Mesenchymal stem cell (in vitro differentiated cells and primary cell): ENCODE results near the gene NR2F2.

Source experiments
- DNase-seq: peaks from one replicate; pipeline ENCODE4 v3.0.0-alpha.2; 2013
- H2AFZ ChIP-seq: one replicate; pipeline ENCODE4 v1.6.1; 2013; ENCODE audit warnings: low read depth, mild to moderate bottlenecking, control low read depth, inconsistent platforms, low read length, moderate library complexity
- H2AK5ac ChIP-seq: 2 replicates; pipeline ENCODE4 v1.6.1; 2013; ENCODE audit warnings: low read length, moderate library complexity, mild to moderate bottlenecking, inconsistent platforms; ENCODE audit not compliant: severe bottlenecking
- H2BK120ac ChIP-seq: one replicate; pipeline ENCODE4 v1.6.1; 2013; ENCODE audit warnings: low read depth, mild to moderate bottlenecking, inconsistent platforms, low read length, moderate library complexity
- H2BK12ac ChIP-seq, 2 experiments: one replicate each; pipeline ENCODE4 v1.6.1; 2013; ENCODE audit warnings: inconsistent platforms in 2 of 2, low read length in 2 of 2, mild to moderate bottlenecking in 2 of 2, moderate library complexity in 2 of 2, control low read depth in 1 of 2
- H2BK15ac ChIP-seq: one replicate; pipeline ENCODE4 v1.6.1; 2013; ENCODE audit warnings: mild to moderate bottlenecking, low read depth, inconsistent platforms; ENCODE audit not compliant: poor library complexity, severe bottlenecking
- H2BK5ac ChIP-seq: 2 replicates; pipeline ENCODE4 v1.6.1; 2013; ENCODE audit warnings: low read depth, mild to moderate bottlenecking, low read length, control low read depth, inconsistent platforms; ENCODE audit not compliant: poor library complexity, severe bottlenecking
- H3K14ac ChIP-seq, 2 experiments: one replicate each; pipeline ENCODE4 v1.6.1; 2013; ENCODE audit warnings: inconsistent platforms in 2 of 2, low read length in 2 of 2, control low read depth in 1 of 2, mild to moderate bottlenecking in 1 of 2, moderate library complexity in 1 of 2
- H3K18ac ChIP-seq, 2 experiments: one replicate each; pipeline ENCODE4 v1.6.1; 2013; ENCODE audit warnings: inconsistent platforms in 2 of 2, low read length in 2 of 2, control low read depth in 1 of 2, low read depth in 1 of 2, mild to moderate bottlenecking in 1 of 2
- H3K23ac ChIP-seq, 2 experiments: one replicate each; pipeline ENCODE4 v1.6.1; 2013; ENCODE audit warnings: inconsistent platforms in 2 of 2, low read length in 2 of 2, mild to moderate bottlenecking in 2 of 2, moderate library complexity in 2 of 2, control low read depth in 1 of 2
- H3K27ac ChIP-seq: 2 replicates; pipeline ENCODE4 v1.5.1; 2013; ENCODE audit warnings: mild to moderate bottlenecking, moderate library complexity, low read length, control low read depth, inconsistent platforms; ENCODE audit not compliant: poor library complexity, severe bottlenecking
- H3K27me3 ChIP-seq, 2 experiments: 2 replicates each; pipeline versions ENCODE4 v1.6.1 to v1.7.0; 2013; ENCODE audit warnings: low read length in 2 of 2, mild to moderate bottlenecking in 2 of 2, moderate library complexity in 2 of 2, control low read depth in 1 of 2, inconsistent platforms in 1 of 2; ENCODE audit not compliant: control insufficient read depth in 1 of 2, insufficient read depth in 1 of 2
- H3K36me3 ChIP-seq, 2 experiments: 2 replicates each; pipeline versions ENCODE4 v1.6.1 to v1.7.0; 2013; ENCODE audit warnings: low read length in 2 of 2, control low read depth in 1 of 2, inconsistent platforms in 1 of 2, low read depth in 1 of 2, mild to moderate bottlenecking in 1 of 2; ENCODE audit not compliant: insufficient read depth in 2 of 2, control insufficient read depth in 1 of 2
- H3K4ac ChIP-seq, 2 experiments: one replicate each; pipeline ENCODE4 v1.6.1; 2013; ENCODE audit warnings: inconsistent platforms in 2 of 2, low read length in 2 of 2, mild to moderate bottlenecking in 2 of 2, moderate library complexity in 2 of 2, control low read depth in 1 of 2, low read depth in 1 of 2
- H3K4me1 ChIP-seq: 2 replicates; pipeline ENCODE4 v1.6.1; 2013; ENCODE audit warnings: low read depth, low read length, control low read depth; ENCODE audit not compliant: control insufficient read depth, insufficient read depth
- H3K4me2 ChIP-seq: 2 replicates; pipeline ENCODE4 v1.6.1; 2013; ENCODE audit warnings: low read length, mild to moderate bottlenecking, inconsistent platforms; ENCODE audit not compliant: poor library complexity, severe bottlenecking
- H3K4me3 ChIP-seq, 2 experiments: 2 replicates each; pipeline versions ENCODE4 v1.5.1 to v1.7.0; 2013; ENCODE audit warnings: low read length in 2 of 2, mild to moderate bottlenecking in 2 of 2, control low read depth in 1 of 2, low read depth in 1 of 2; ENCODE audit not compliant: insufficient read depth in 1 of 2
- H3K79me1 ChIP-seq: replicated peaks from 2 replicates; pipeline ENCODE4 v1.6.1; 2013; ENCODE audit warnings: mild to moderate bottlenecking, control low read depth, low read length, inconsistent platforms; ENCODE audit not compliant: poor library complexity, severe bottlenecking
- H3K9ac ChIP-seq: 2 replicates; pipeline ENCODE4 v1.7.0; 2013; ENCODE audit warnings: mild to moderate bottlenecking, low read length, moderate library complexity
- H3K9me3 ChIP-seq: 2 replicates; pipeline ENCODE4 v1.7.0; 2013; ENCODE audit warnings: mild to moderate bottlenecking, low read length; ENCODE audit not compliant: control insufficient read depth
- H4K8ac ChIP-seq: one replicate; pipeline ENCODE4 v1.6.1; 2013; ENCODE audit warnings: inconsistent platforms, mild to moderate bottlenecking, low read length, moderate library complexity
- H4K91ac ChIP-seq: one replicate; pipeline ENCODE4 v1.6.1; 2013; ENCODE audit warnings: mild to moderate bottlenecking, low read length, inconsistent platforms
- WGBS: methylation state at CpG from one replicate; pipeline ENCODE4 v1.1.7; 2013; ENCODE audit warnings: mixed read lengths; 5-methylcytosine and 5-hydroxymethylcytosine counted together

The NR2F2 gene

DNA sequence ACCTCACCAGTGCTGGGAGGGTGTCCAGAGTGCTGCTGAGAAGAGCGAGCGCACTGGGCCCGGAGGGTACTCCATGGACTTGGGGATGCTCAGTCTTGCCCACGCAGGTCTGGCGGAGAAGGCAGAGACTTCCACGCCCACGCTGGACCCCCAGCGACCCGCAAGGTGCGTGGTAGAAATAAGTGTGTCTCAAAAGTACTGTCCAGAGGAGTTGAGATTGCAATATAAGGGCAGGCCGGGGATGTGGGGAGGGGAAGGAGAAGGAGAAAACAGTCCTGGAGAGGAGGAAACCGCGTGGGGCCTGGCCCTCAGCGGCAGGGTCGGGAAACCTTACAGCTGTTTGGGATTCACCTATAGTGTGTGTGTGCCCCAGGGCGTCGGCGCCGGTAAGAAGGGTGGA, 38.9 kb downstream of the NR2F2 start:
- Histone ChIP-seq H3K9me3 (no peaks in the 10 kb centered on the region), H3K4me3 (no peak overlapping the region), H2BK12ac (no peak overlapping the region), H2BK120ac (no peak overlapping the region), H3K18ac (no peak overlapping the region), H2BK5ac (no peak overlapping the region), H3K23ac (no peak overlapping the region), H3K4ac (no peak overlapping the region), H3K27me3 (peaks cover 32 to 66% of the 10 kb centered on the region in 2 experiments), H3K27ac (no peak overlapping the region), H3K4me1 (peaks cover 21% of the 10 kb centered on the region), H3K14ac (no peak overlapping the region), H3K36me3 (no peaks in the 10 kb centered on the region), H3K79me1 (peaks cover 33% of the 10 kb centered on the region), H2BK15ac (no peak overlapping the region), H3K9ac (no peak overlapping the region), H4K91ac (no peak overlapping the region), H3K4me2 (no peak overlapping the region), H4K8ac (no peak overlapping the region), H2AK5ac (no peak overlapping the region), H2AFZ (no peak overlapping the region)
- DNase-seq, result no peak
- 45% methylated on average over 11 of the region's 19 CpGs for WGBS

- no peak overlapping the region for H2BK12ac ChIP-seq
- no peak overlapping the region for H2AFZ ChIP-seq
- H2BK15ac ChIP-seq, result no peak overlapping the region
- H3K4me3 ChIP-seq, result no peak overlapping the region
- H3K23ac ChIP-seq, result peak overlapping the region in 1 of 2 experiments; percentile 26
- no peak overlapping the region for H3K4me2 ChIP-seq
- H3K79me1 ChIP-seq, result peaks cover 32% of the 10 kb centered on the region
- H4K91ac ChIP-seq, result peak overlapping the region; percentile 66
- no peak overlapping the region for H3K18ac ChIP-seq
- H3K14ac ChIP-seq, result no peak overlapping the region
- no peak overlapping the region for H2BK5ac ChIP-seq
- H3K4me1 ChIP-seq, result peaks cover 21% of the 10 kb centered on the region
- H2AK5ac ChIP-seq, result no peak overlapping the region
- no peak overlapping the region for H3K4ac ChIP-seq
- no peak overlapping the region for H2BK120ac ChIP-seq
- H3K27ac ChIP-seq, result no peak overlapping the region
- no peak overlapping the region for H4K8ac ChIP-seq
- no peak for DNase-seq
- no peaks in the 10 kb centered on the region for H3K36me3 ChIP-seq
- H3K9ac ChIP-seq, result no peak overlapping the region
- H3K27me3 ChIP-seq, result peaks cover 32 to 59% of the 10 kb centered on the region in 2 experiments
- no peaks in the 10 kb centered on the region for H3K9me3 ChIP-seq
- WGBS, result 23% methylated on average over 20 of the region's 22 CpGs
These were observed 39.5 kb downstream of the NR2F2 start for GRCh38 chr15:96369825-96370621.

DNA sequence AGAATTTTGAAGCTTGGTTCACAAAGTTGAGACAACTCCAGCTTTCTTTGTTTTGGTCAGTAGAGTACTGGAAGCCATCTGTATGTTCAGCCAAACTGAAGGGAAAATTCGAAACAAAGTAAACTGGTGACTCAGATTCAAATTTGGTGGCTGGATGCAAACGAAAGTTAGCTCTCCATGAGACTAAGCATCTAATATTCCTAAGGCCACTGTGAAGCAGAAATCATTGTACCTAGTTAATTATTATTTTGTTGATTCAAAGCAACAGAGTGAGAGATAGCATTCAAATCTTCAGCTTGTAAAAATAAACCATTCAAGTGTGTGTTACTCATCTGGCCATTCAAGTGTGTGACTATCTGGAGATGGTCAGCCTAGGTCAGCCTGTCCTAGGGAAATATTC, 42.1 kb downstream of the NR2F2 start:
- H3K14ac ChIP-seq, result no peak overlapping the region
- H2AFZ ChIP-seq, result no peak overlapping the region
- H4K91ac ChIP-seq, result no peak overlapping the region
- no peak overlapping the region for H3K4ac ChIP-seq
- no peak overlapping the region for H2BK12ac ChIP-seq
- no peak overlapping the region for H3K27ac ChIP-seq
- DNase-seq, result no peak
- H2AK5ac ChIP-seq, result no peak overlapping the region
- H3K27me3 ChIP-seq, result peaks cover 12 to 34% of the 10 kb centered on the region in 2 experiments
- no peak overlapping the region for H2BK15ac ChIP-seq
- H3K9ac ChIP-seq, result no peak overlapping the region
- 69% methylated on average over 1 of the region's 2 CpGs for WGBS
- H3K79me1 ChIP-seq, result peaks cover 19% of the 10 kb centered on the region
- H2BK120ac ChIP-seq, result no peak overlapping the region
- H3K18ac ChIP-seq, result no peak overlapping the region
- no peak overlapping the region for H3K4me2 ChIP-seq
- no peak overlapping the region for H2BK5ac ChIP-seq
- no peak overlapping the region for H3K23ac ChIP-seq
- H4K8ac ChIP-seq, result no peak overlapping the region
- H3K9me3 ChIP-seq, result no peaks in the 10 kb centered on the region
- H3K36me3 ChIP-seq, result no peaks in the 10 kb centered on the region
- peaks cover 9% of the 10 kb centered on the region for H3K4me1 ChIP-seq
- H3K4me3 ChIP-seq, result no peak overlapping the region

DNA sequence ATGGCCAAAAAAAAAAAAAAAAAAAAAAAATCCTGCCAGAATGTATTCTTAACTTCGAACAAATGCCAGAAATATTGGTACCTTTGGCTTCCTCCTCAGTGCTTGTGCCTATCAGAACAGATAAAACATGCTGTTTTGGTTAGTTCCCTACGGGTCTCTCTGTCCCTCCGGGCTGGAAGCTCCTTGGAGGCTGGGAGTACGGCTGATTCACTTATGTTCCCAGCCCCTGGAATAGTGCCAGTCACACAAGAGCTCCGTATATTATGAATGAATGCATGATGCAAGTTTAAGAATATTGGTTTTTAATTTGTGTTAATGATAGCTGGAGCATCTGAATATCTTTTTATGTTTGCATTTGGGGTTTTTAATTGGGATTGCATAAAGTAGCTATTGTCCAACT, 44.0 kb downstream of the NR2F2 start:
- Histone ChIP-seq H2BK15ac (no peak overlapping the region), H3K4ac (no peak overlapping the region), H3K4me2 (no peak overlapping the region), H3K9ac (no peak overlapping the region), H2AFZ (no peak overlapping the region), H3K14ac (no peak overlapping the region), H3K4me1 (peaks cover 2% of the 10 kb centered on the region), H3K9me3 (no peaks in the 10 kb centered on the region), H4K8ac (no peak overlapping the region), H2BK12ac (no peak overlapping the region), H3K36me3 (no peaks in the 10 kb centered on the region), H2BK5ac (no peak overlapping the region), H3K18ac (no peak overlapping the region), H2BK120ac (no peak overlapping the region), H3K4me3 (no peak overlapping the region), H3K27ac (no peak overlapping the region), H3K27me3 (peaks cover 0 to 14% of the 10 kb centered on the region in 2 experiments), H3K79me1 (peaks cover 12% of the 10 kb centered on the region), H2AK5ac (no peak overlapping the region), H4K91ac (no peak overlapping the region), H3K23ac (no peak overlapping the region)
- 89% methylated on average over 5 of the region's 5 CpGs for WGBS
- no peak for DNase-seq
